ENCODE data around the gene ENDOV.

The ENDOV gene

DNA sequence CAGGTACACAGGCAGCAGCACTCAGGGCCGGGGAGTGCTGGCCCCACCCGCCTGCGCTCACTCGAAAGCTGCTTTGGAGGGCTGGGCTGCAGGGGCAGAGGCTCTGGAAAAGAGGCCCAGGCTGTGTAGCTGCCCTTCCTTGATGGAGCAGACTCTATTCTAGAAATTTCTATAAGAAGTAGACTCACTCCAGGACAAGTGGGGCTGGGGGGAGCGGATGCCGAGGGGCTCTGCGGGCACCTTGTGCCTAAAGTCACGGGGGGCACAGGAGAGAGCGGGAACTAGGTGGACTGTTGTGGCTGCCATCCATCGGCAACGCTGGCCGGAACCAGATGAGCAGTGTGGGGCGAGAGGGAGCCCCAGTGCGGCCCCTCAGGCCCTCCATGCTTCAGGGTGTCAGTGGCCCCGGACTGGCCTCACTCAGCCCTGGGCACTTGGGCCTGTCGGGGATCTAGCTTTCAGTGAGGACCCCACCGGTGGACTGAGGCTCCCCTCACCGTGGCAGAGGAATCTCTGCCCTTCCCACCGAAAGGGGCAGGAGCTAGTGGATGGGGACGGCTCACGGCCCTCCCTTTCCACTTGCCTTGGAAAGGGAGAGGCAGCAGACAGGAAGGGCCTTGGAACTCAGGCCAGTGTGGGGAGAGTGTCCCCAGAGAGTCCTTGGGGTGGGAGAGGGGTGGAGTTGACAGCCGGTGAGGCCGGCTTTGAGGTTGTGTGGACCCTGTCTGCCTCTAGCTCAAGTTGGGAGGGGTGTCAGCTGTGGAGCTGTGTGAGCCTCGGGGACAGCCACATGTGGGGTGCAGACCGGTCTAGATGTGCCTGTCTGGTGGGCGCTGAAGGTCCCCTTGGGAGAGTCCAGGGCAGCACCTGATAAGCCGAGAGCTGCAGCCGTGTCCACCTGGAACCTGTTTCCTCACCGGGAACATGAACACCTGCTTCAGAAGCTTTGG, 16.6 kb downstream of the ENDOV start:
- in situ Hi-C loops (cut with HindIII; ENCODE audit: low pct_ligation_motif_present, low sequenced_read_pairs), result loop anchor here (25.0 kb wide), 1 partner anchor 431 kb away; no protein-coding TSS in a partner anchor
- Histone ChIP-seq H3K4me3 (ENCODE audit: low read depth, low read length) (no peak overlapping the region), H3K36me3 (replicated peaks) (no peaks in the 10 kb centered on the region), H3K27ac (no peak overlapping the region), H3K27me3 (replicated peaks) (no peaks in the 10 kb centered on the region)
- TF ChIP-seq CTCF (IDR thresholded peaks at IDR 0.05; ENCODE audit: low read depth, low read length, missing control alignments), result no peak
- DNase-seq, result no peak

DNA sequence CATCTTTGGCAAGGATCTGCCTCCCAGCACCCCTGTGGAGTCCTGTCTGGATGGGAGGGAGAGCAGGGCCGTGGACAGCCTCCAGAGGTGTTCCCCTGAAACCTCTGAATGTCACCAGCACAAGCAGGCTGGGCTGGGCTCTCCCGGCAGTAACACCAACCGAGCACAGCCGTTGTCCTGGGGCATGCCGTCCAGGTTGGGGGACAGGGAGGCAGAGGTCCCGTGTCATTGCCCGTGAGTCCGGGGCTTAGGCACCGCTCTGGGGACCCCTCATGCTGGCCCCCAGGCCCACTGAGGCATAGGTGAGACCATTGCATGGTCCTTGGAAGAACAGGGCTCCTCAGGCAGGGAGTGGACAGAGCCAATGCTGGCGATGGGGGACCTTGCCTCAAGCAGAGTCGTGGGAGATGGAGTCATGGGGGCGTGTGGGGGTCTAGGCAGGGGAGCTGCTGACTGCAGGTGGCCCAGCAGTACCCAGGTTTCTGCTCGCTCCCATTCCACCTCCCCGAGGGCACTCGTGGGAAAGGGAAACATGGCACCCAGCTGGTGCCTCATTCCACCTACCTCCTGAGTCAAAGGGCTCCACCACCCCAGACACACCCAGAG, 17.5 kb downstream of the ENDOV start:
- in situ Hi-C loops (cut with HindIII; ENCODE audit: low pct_ligation_motif_present, low sequenced_read_pairs), result loop anchor here (25.0 kb wide), 1 partner anchor 430 kb away; no protein-coding TSS in a partner anchor

DNA sequence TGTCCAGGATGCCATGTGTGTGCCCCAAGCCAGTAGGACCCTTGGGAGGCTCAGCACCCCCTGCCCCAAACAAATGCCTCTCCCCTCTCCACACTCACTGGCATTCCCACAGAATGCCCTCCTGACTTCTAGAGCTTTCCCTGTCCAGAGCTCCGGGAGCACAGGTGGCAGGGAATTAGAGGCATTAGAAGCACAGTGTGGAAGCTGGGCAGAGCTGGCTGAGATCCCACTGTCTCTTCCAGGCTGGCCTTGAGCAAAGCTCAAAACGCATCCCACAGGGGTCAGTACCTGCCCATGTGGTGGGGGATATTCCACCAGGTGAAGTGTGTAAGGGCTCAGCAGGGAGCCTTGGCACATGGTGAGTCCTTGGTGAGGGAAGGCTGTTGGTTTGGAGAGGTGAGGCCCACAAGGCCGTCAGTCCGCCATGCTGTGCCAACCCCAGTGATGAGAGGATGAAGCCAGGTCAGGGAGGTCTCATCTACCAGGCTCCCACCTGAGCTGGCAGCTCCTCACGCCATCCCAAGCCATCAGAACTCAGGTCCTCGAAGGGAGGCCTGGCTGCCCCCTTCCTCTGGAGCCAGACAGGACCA, 18.1 kb downstream of the ENDOV start:
- in situ Hi-C loops (cut with HindIII; ENCODE audit: low pct_ligation_motif_present, low sequenced_read_pairs), result loop anchor here (25.0 kb wide), 1 partner anchor 429 kb away; no protein-coding TSS in a partner anchor
- no peak overlapping the region for H3K4me3 ChIP-seq (ENCODE audit: low read depth, low read length)
- no peaks in the 10 kb centered on the region for H3K27me3 ChIP-seq (replicated peaks)
- no peak for DNase-seq
- H3K36me3 ChIP-seq (replicated peaks), result no peaks in the 10 kb centered on the region
- H3K27ac ChIP-seq, result no peak overlapping the region
- no peak for TF ChIP-seq CTCF (IDR thresholded peaks at IDR 0.05; ENCODE audit: low read depth, low read length, missing control alignments)

More for the DNA sequence above, 17.5 kb downstream of the ENDOV start:
- no peak for DNase-seq
- Histone ChIP-seq H3K27me3 (replicated peaks) (no peaks in the 10 kb centered on the region), H3K4me3 (ENCODE audit: low read depth, low read length) (no peak overlapping the region), H3K27ac (no peak overlapping the region), H3K36me3 (replicated peaks) (no peaks in the 10 kb centered on the region)
- TF ChIP-seq CTCF (IDR thresholded peaks at IDR 0.05; ENCODE audit: low read depth, low read length, missing control alignments), result no peak

DNA sequence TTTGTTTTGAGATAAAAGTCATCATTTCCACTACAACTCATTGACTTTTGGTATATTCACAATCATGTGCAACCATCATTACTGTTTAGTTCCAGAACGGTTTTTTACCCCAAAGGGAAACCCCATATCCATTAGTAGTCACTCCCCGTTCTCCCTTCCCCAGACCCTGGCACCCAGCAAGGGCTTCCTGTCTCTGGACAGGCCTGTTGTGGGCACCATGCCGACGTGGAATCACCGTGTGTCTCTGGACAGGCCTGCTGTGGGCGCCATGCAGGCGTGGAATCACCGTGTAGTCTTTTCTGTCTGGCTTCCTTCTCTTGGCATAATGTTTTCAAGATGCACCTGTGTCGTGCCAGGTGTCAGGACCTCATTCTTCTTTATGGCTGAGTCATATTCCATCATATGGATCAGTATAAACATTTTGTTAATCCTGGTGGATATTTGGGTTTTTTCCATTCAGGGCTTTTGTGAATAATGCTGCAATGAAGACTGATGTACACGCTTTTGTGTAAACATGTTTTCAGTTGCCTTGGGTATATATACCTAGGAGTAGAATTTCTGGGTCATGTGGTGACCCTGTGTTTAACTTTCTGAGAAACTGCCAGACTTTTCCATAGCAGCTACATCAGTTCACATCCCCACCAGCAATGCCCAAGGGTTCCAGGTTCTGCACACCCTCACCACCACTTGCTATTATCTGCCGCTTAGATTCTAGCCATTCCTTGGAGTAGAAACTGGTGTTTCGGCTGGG, 19.1 kb downstream of the ENDOV start:
- Histone ChIP-seq H3K27me3 (replicated peaks) (no peaks in the 10 kb centered on the region), H3K27ac (no peak overlapping the region), H3K36me3 (replicated peaks) (no peaks in the 10 kb centered on the region), H3K4me3 (ENCODE audit: low read depth, low read length) (no peak overlapping the region)
- TF ChIP-seq CTCF (IDR thresholded peaks at IDR 0.05; ENCODE audit: low read depth, low read length, missing control alignments), result no peak
- in situ Hi-C loops (cut with HindIII; ENCODE audit: low pct_ligation_motif_present, low sequenced_read_pairs), result loop anchor here (25.0 kb wide), 1 partner anchor 428 kb away; no protein-coding TSS in a partner anchor
- no peak for DNase-seq

- TF ChIP-seq CTCF (IDR thresholded peaks at IDR 0.05; ENCODE audit: low read depth, low read length, missing control alignments), result no peak
- H3K4me3 ChIP-seq (ENCODE audit: low read depth, low read length), result no peak overlapping the region
- H3K36me3 ChIP-seq (replicated peaks), result no peaks in the 10 kb centered on the region
- H3K27me3 ChIP-seq (replicated peaks), result no peaks in the 10 kb centered on the region
- no peak overlapping the region for H3K27ac ChIP-seq
- DNase-seq, result no peak
- in situ Hi-C loops (cut with HindIII; ENCODE audit: low pct_ligation_motif_present, low sequenced_read_pairs), result loop anchor here (25.0 kb wide), 1 partner anchor 425 kb away; no protein-coding TSS in a partner anchor
These were observed 22.6 kb downstream of the ENDOV start for GRCh38 chr17:80437532-80437931.

All from brain microvascular endothelial cell (primary cell).